Measurements from ENCODE around the gene CCZ1B. TPM values are rescaled to one million over a fixed set of nuclear protein-coding genes. Genes with fewer than 3 reads are reported as not detected.
"Not testable (repeated sequence)": the region's sequence is repeated elsewhere in the genome, so short reads cannot be mapped to it uniquely, and the experiment has no call there.

The CCZ1B gene
- total RNA-seq = 70.4 TPM
- long read RNA-seq, transcript CCZ1B-201 (15 exons, 2,885 nt) = major isoform, 69 of 86 reads
- long read RNA-seq, partial matches to known transcripts = 1 of 86 reads
- long read RNA-seq, other reads (novel, unspliced or antisense) = 14 of 86 reads

GRCh38 chr7:6826151-6826550 lies at the start of gene CCZ1B:
CCZ1B (minus strand) TSS chr7:6826275; CDS start chr7:6826197, 78 bp downstream.
- ATAC-seq (peak; percentile 99), DNase-seq (peak; percentile 95)
- Histone ChIP-seq H3K36me3 (peaks cover 16% of the 10 kb centered on the region), H3K4me3 (peak within 1 kb of the TSS; percentile 64), H3K27ac (peak within 1 kb of the TSS; percentile 78)
- H3K9me3 ChIP-seq; H3K4me1 ChIP-seq; H3K27me3 ChIP-seq; intact Hi-C loops (cut with DNase I): not testable (repeated sequence)
- TF ChIP-seq, protein P1, sequence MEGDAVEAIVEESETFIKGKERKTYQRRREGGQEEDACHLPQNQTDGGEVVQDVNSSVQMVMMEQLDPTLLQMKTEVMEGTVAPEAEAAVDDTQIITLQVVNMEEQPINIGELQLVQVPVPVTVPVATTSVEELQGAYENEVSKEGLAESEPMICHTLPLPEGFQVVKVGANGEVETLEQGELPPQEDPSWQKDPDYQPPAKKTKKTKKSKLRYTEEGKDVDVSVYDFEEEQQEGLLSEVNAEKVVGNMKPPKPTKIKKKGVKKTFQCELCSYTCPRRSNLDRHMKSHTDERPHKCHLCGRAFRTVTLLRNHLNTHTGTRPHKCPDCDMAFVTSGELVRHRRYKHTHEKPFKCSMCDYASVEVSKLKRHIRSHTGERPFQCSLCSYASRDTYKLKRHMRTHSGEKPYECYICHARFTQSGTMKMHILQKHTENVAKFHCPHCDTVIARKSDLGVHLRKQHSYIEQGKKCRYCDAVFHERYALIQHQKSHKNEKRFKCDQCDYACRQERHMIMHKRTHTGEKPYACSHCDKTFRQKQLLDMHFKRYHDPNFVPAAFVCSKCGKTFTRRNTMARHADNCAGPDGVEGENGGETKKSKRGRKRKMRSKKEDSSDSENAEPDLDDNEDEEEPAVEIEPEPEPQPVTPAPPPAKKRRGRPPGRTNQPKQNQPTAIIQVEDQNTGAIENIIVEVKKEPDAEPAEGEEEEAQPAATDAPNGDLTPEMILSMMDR (IDR thresholded peaks at IDR 0.05) = peak; percentile 21

DNA sequence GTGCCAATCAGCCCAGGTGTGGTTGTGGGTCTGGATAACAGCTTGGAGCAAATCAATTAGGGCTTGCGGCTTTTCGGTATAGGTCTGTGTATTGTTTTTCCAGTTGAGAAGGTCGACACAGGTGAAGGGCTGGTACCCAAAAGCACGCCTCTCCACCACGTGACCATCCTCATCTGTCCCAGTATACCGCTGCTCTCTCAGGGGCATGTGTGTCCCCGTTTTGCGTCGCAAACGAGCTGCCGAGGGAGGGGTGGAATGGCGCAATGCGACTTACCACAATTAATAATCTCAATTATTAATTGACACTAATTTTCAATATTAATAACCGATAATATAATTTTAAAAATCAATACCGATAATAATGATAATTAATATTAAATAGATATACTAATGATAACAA lies 48.9 kb upstream of the CCZ1B start:
- DNase-seq; H3K4me3 ChIP-seq; intact Hi-C loops (cut with DNase I); H3K27me3 ChIP-seq; ATAC-seq; H3K27ac ChIP-seq; H3K9me3 ChIP-seq; H3K4me1 ChIP-seq; H3K36me3 ChIP-seq: not testable (repeated sequence)

GRCh38 chr7:6872246-6872945 lies 46.3 kb upstream of the CCZ1B start:
- H3K9me3 ChIP-seq; intact Hi-C loops (cut with DNase I); H3K27me3 ChIP-seq; H3K36me3 ChIP-seq; ATAC-seq; H3K4me1 ChIP-seq; H3K4me3 ChIP-seq; DNase-seq; H3K27ac ChIP-seq: not testable (repeated sequence)

- H3K4me1 ChIP-seq; H3K4me3 ChIP-seq; H3K36me3 ChIP-seq; H3K27me3 ChIP-seq; intact Hi-C loops (cut with DNase I); H3K9me3 ChIP-seq; H3K27ac ChIP-seq; ATAC-seq: not testable (repeated sequence)
- DNase-seq = peak; percentile 65
Observed at GRCh38 chr7:6871421-6872144, 45.5 kb upstream of the CCZ1B start.

- intact Hi-C loops (cut with DNase I); H3K4me1 ChIP-seq; H3K4me3 ChIP-seq; ATAC-seq; DNase-seq; H3K27me3 ChIP-seq; H3K27ac ChIP-seq; H3K36me3 ChIP-seq; H3K9me3 ChIP-seq: not testable (repeated sequence)
Observed at GRCh38 chr7:6864751-6865150, 38.7 kb upstream of the CCZ1B start.

- ATAC-seq; H3K36me3 ChIP-seq; intact Hi-C loops (cut with DNase I); H3K27me3 ChIP-seq; H3K4me3 ChIP-seq; DNase-seq; H3K27ac ChIP-seq; H3K4me1 ChIP-seq; H3K9me3 ChIP-seq: not testable (repeated sequence)
Observed at GRCh38 chr7:6864188-6864587, 38.1 kb upstream of the CCZ1B start.

DNA sequence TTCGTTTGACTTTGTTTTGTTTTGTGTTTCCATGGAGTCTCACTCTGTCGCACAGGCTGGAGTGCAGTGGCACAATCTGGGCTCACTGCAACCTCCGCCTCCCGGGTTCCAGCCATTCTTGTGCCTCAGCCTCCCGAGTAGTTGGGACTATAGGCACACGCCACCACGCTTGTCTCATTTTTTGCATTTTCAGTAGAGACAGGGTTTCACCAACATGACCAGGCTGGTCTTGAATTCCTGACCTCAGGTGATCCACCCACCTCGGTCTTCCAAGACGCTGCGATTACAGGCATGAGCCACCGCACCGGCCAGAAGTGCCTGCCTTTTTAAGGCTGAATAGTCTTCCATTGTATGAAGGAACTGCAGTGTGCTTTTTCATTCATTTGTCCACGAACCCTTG lies 36.8 kb upstream of the CCZ1B start:
- H3K9me3 ChIP-seq; H3K36me3 ChIP-seq; H3K27ac ChIP-seq; intact Hi-C loops (cut with DNase I); H3K4me1 ChIP-seq; DNase-seq; ATAC-seq; H3K27me3 ChIP-seq; H3K4me3 ChIP-seq: not testable (repeated sequence)

DNA sequence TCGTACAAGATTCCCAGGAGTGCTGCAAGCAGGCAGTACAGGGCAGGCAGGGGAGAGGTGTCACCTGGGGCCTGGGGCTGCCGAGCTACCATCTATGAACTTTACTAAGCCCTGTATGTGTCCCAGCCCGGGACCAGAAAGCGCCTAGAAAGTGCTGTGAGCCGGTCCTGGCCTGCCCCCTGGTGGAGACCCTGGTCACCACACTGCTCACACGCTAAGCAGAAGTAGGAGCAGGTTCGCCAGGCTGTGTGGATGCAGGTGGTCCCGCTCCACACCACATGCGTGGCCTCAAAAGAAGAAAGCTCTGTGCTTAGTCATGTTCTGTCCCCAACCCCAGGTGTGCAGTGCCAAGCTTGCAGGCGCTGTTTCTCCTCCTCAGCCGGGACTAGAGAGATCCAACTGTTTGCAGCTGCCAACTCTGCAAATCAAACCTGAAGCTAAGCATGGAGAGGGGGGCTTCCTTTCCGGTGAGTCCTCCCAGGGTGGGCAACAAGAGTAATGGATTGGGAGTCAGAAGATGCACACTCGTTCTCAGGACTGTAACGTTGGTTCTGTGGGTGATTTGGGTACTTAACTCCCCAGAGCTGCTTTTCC lies 31.7 kb upstream of the CCZ1B start:
- H3K4me1 ChIP-seq; H3K4me3 ChIP-seq; H3K36me3 ChIP-seq; H3K9me3 ChIP-seq; intact Hi-C loops (cut with DNase I); H3K27me3 ChIP-seq; ATAC-seq; H3K27ac ChIP-seq: not testable (repeated sequence)
- peak; percentile 86 for DNase-seq
- TF ChIP-seq, protein P1 (IDR thresholded peaks at IDR 0.05) = peak; percentile 76

DNA sequence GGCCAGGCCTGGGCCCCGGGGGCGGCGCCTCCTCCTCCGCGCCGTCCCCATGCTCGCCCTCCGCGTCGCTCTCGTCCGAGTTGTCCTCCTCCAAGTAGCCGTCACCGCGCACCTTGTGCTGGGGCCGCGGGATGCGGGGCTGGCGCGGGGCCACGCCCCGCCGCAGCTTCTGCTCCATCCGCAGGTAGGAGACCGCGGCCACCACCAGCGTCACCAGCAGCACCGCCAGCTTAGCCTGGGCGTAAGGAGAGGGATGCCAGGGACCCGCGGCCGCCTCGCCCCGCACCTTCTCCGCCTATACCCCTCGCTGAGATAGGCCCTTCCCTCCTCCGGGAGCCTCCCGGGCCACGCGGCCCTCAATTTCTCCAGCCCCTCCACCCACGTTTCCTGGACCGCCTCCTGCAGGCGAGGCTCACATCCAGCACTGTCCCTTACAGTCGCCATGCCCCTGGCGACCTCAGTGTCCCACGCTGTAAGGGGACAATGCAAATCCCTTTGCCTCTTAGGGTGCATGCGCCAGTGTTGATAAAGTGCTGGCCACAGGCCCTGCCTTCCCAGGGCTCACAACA lies 29.6 kb upstream of the CCZ1B start:
- intact Hi-C loops (cut with DNase I); H3K27me3 ChIP-seq: not testable (repeated sequence)

DNA sequence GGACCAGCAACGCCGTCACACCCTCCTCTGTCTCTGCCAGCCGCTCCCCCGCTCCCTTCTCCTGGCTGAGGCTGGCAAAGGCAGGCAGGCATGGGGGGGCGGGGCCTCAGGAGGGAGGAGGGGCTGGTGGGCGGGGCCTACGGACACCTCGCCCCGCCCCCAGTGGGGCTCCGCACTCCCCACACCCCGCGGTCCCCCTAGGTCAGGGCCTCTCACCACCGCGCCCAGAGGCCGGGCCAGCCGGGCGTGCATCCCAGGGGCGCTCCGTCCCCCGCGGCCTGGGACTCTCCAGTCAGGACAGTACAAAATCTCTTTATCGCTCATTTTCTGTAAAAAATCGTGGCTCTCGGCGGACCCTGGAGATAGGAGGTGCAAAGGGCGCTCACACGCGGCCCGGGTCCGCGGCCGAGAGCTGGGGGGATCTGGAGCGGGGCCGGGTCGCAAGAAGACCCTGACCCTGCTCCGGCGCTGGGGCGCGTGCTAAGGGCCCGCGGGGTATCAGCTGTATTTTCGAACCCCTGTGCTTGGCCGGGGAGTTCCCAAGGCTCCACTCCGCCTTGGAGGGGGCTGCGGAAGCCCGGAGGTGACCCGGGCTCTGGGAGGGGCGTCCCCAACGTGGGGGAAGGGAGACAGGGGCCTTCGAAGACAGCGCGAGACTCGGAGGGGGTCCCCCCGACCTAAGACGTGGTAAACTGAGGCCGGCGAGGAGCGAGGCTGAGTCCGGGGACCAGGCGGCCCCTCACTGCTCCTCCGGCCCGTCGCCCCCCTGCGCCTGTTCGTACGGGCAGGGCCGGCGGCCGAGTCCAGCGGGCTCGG lies 28.9 kb upstream of the CCZ1B start:
- H3K36me3 ChIP-seq; ATAC-seq; H3K4me1 ChIP-seq; H3K27ac ChIP-seq; H3K27me3 ChIP-seq; H3K9me3 ChIP-seq; intact Hi-C loops (cut with DNase I); DNase-seq: not testable (repeated sequence)
- peak overlapping the region; percentile 45 for H3K4me3 ChIP-seq

More for the DNA sequence above, 29.6 kb upstream of the CCZ1B start:
- peak overlapping the region; percentile 45 for H3K4me3 ChIP-seq
- not testable (repeated sequence) for H3K9me3 ChIP-seq, H3K27ac ChIP-seq, H3K4me1 ChIP-seq, ATAC-seq, H3K36me3 ChIP-seq
- peak; percentile 65 for DNase-seq

GRCh38 chr7:6853681-6854080 lies 27.6 kb upstream of the CCZ1B start:
- H3K27me3 ChIP-seq; H3K9me3 ChIP-seq; H3K4me3 ChIP-seq; H3K4me1 ChIP-seq; H3K36me3 ChIP-seq; H3K27ac ChIP-seq; intact Hi-C loops (cut with DNase I); ATAC-seq; DNase-seq: not testable (repeated sequence)
